Activated CD8-positive, alpha-beta memory T cell treated with anti-CD3 and anti-CD28 coated beads, Interleukin-2, amount 50 U/mL, for 1 hour (primary cell): ENCODE results near the gene LDB1.

Source experiments
- DNase-seq: peaks from one replicate; pipeline ENCODE4 v3.0.0-alpha.2; 2020; ENCODE audit errors: extremely low read depth

The LDB1 gene

GRCh38 chr10:102113261-102113955 lies 6.8 kb downstream of the LDB1 start:
- DNase-seq: no peak

GRCh38 chr10:102112210-102112817 lies 7.9 kb downstream of the LDB1 start:
- no peak for DNase-seq

GRCh38 chr10:102111276-102111675 lies 8.9 kb downstream of the LDB1 start:
- DNase-seq: no peak

- no peak for DNase-seq
Measured at GRCh38 chr10:102109166-102110116, 10.7 kb downstream of the LDB1 start.

- DNase-seq: no peak
Measured at GRCh38 chr10:102106998-102107397, 13.2 kb downstream of the LDB1 start.

- no peak for DNase-seq
Measured at GRCh38 chr10:102102421-102102820, 17.7 kb downstream of the LDB1 start.

GRCh38 chr10:102101152-102101551 lies 19.0 kb downstream of the LDB1 start:
- DNase-seq: no peak

GRCh38 chr10:102096449-102096848 lies 23.7 kb downstream of the LDB1 start:
- no peak for DNase-seq

- no peak for DNase-seq
Measured at GRCh38 chr10:102090772-102091171, 29.4 kb downstream of the LDB1 start.

- DNase-seq: no peak
Measured at GRCh38 chr10:102086196-102086595, 34.0 kb downstream of the LDB1 start.

- no peak for DNase-seq
Measured at GRCh38 chr10:102085336-102085735, 34.8 kb downstream of the LDB1 start.

- DNase-seq: no peak
Measured at GRCh38 chr10:102083541-102083940, 36.6 kb downstream of the LDB1 start.

- peak; percentile 55 for DNase-seq
Measured at GRCh38 chr10:102072673-102073527, 47.3 kb downstream of the LDB1 start.

GRCh38 chr10:102069071-102069470 lies 51.1 kb downstream of the LDB1 start:
- DNase-seq: no peak

GRCh38 chr10:102068216-102068615 lies 52.0 kb downstream of the LDB1 start:
- DNase-seq: no peak

GRCh38 chr10:102067091-102067916 lies 52.9 kb downstream of the LDB1 start:
- no peak for DNase-seq

GRCh38 chr10:102066399-102067088 lies 53.6 kb downstream of the LDB1 start:
- no peak for DNase-seq

- no peak for DNase-seq
Measured at GRCh38 chr10:102065561-102066398, 54.4 kb downstream of the LDB1 start.
